Keratinocyte (primary cell): ENCODE results near the gene IFT43. TPM values are rescaled to one million over a fixed set of nuclear protein-coding genes. Genes with fewer than 3 reads are reported as not detected.

Source experiments
- DNase-seq: peaks from one replicate; pipeline ENCODE4 v3.0.0-alpha.2; 2011; ENCODE audit warnings: low read depth, missing footprints, low spot score
- FAIRE-seq: peaks from 2 replicates; lab custom pipeline; 2011; peaks lifted over from hg19 to GRCh38; lab: Jason Lieb, UNC
- H2AFZ ChIP-seq: 2 replicates; pipeline ENCODE4 v1.6.0; 2012; ENCODE audit warnings: low read length, control low read depth, inconsistent platforms; ENCODE audit not compliant: control insufficient read depth
- H3K27ac ChIP-seq: 2 replicates; pipeline ENCODE4 v1.5.1; 2011; ENCODE audit warnings: low read length; ENCODE audit not compliant: control insufficient read depth, insufficient read depth
- H3K27me3 ChIP-seq: 3 replicates; pipeline ENCODE4 v1.6.0; 2011; ENCODE audit warnings: low read length; ENCODE audit not compliant: control insufficient read depth, insufficient read depth; ENCODE audit errors: extremely low read depth
- H3K36me3 ChIP-seq, 2 experiments: 2 replicates in 1 of 2; 3 replicates in 1 of 2; pipeline ENCODE4 v1.5.1; 2011; ENCODE audit warnings: low read length in 2 of 2, mild to moderate bottlenecking in 1 of 2; ENCODE audit not compliant: control insufficient read depth in 2 of 2, insufficient read depth in 2 of 2; ENCODE audit errors: extremely low read depth in 1 of 2
- H3K4me1 ChIP-seq: 3 replicates; pipeline ENCODE4 v1.5.1; 2011; ENCODE audit warnings: low read length; ENCODE audit not compliant: control insufficient read depth, insufficient read depth; ENCODE audit errors: extremely low read depth
- H3K4me2 ChIP-seq: 3 replicates; pipeline ENCODE4 v1.6.0; 2011; ENCODE audit warnings: low read depth, low read length; ENCODE audit not compliant: control insufficient read depth, insufficient read depth; ENCODE audit errors: extremely low read depth
- H3K4me3 ChIP-seq, 3 experiments: fragments of 200-600 bp in 1 of 3; sonication (generic) in 1 of 3; 2 replicates in 2 of 3; 3 replicates in 1 of 3; pipeline ENCODE4 v1.5.1; 2011 to 2016; ENCODE audit warnings: low read length in 3 of 3, mild to moderate bottlenecking in 3 of 3, control low read depth in 2 of 3, inconsistent platforms in 1 of 3, low read depth in 1 of 3, mixed read lengths in 1 of 3, mixed run types in 1 of 3, moderate library complexity in 1 of 3; ENCODE audit not compliant: control insufficient read depth in 2 of 3, insufficient read depth in 2 of 3; ENCODE audit errors: extremely low read depth in 1 of 3
- H3K79me2 ChIP-seq: 2 replicates; pipeline ENCODE4 v1.6.0; 2012; ENCODE audit warnings: low read length; ENCODE audit not compliant: control insufficient read depth, insufficient read depth
- H3K9ac ChIP-seq: 3 replicates; pipeline ENCODE4 v1.6.0; 2011; ENCODE audit warnings: low read length; ENCODE audit not compliant: control insufficient read depth, insufficient read depth; ENCODE audit errors: extremely low read depth
- H3K9me1 ChIP-seq: 3 replicates; pipeline ENCODE4 v1.6.0; 2011; ENCODE audit warnings: low read length; ENCODE audit not compliant: control insufficient read depth, insufficient read depth; ENCODE audit errors: extremely low read depth
- H3K9me3 ChIP-seq: 2 replicates; pipeline ENCODE4 v1.5.1; 2012; ENCODE audit warnings: low read depth, low read length; ENCODE audit not compliant: control insufficient read depth
- H4K20me1 ChIP-seq: 3 replicates; pipeline ENCODE4 v1.6.0; 2011; ENCODE audit warnings: low read length; ENCODE audit not compliant: control insufficient read depth, insufficient read depth; ENCODE audit errors: extremely low read depth
- EZH2 ChIP-seq: IDR thresholded peaks from one replicate; pipeline ENCODE4 v1.6.1; 2012; ENCODE audit warnings: inconsistent platforms, mild to moderate bottlenecking, low read length, moderate library complexity
- dilution Hi-C: fragments of 300-500 bp; cut with MboI; formaldehyde crosslinking; loops from one replicate; pipeline ENCODE4 v1.7.0; 2020; ENCODE audit warnings: low sequenced_read_pairs; ENCODE audit not compliant: extremely low pct_ligation_motif_present
- polyA plus RNA-seq, 5 experiments: library from polyadenylated mRNA; depleted of rRNA in 3 of 5; stranded (reverse) in 3 of 5; stranded (forward) in 1 of 5; unstranded in 1 of 5; fragments of >200 nt; gene quantifications; 1 replicate in 1 of 5; 2 replicates in 3 of 5; 3 replicates in 1 of 5; pipeline versions ENCODE4 v1.2.1 to v1.2.3, GENCODE V29; 2011 to 2012; ENCODE audit warnings: missing spikeins in 2 of 5, low read depth in 1 of 5, low replicate concordance in 1 of 5
- TF ChIP-seq, protein P1 (sequence below), 3 experiments: IDR thresholded peaks in 1 of 3; conservative IDR thresholded peaks in 1 of 3; optimal IDR thresholded peaks in 1 of 3; 2 replicates in 2 of 3; 3 replicates in 1 of 3; pipeline versions ENCODE3 to v1.5.1; 2011; ENCODE audit warnings: low read length in 3 of 3, mild to moderate bottlenecking in 3 of 3, moderate library complexity in 2 of 3, control low read depth in 1 of 3, inconsistent platforms in 1 of 3; ENCODE audit not compliant: insufficient read depth in 2 of 3; ENCODE audit errors: extremely low read depth in 1 of 3

IFT43 gene
- polyA plus RNA-seq, 1 donor (not counting 4 experiments of a cell fraction or from before 2014, with no cell fraction given) = 41.6 TPM

DNA sequence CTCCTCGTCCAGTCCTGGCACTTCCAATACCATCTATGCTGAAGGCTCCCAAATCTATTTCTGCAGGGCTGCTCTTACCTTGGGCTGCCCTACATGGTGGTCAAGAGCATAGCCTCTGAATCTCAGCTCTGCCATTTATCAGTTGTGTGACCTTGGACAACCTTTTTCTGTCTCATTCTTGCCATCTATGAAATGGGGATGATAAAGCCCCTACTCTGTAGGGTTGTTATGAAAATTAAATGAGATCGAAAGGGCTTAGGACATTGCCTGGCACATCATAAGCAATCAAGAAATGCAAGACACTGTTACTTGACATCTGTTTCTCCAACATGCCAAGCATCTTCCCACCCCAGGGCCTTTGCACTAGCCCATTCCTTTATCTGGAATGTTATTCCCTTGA lies 120.6 kb downstream of the IFT43 start:
- Histone ChIP-seq H3K4me1 (no peaks in the 10 kb centered on the region), H4K20me1 (no peaks in the 10 kb centered on the region), H2AFZ (no peak overlapping the region), H3K79me2 (no peaks in the 10 kb centered on the region), H3K9ac (no peak overlapping the region), H3K4me2 (no peak overlapping the region), H3K27ac (no peak overlapping the region), H3K9me1 (no peaks in the 10 kb centered on the region), H3K36me3 (no peaks in the 10 kb centered on the region), H3K4me3 (no peak overlapping the region), H3K9me3 (no peaks in the 10 kb centered on the region), H3K27me3 (peaks cover 5% of the 10 kb centered on the region)
- dilution Hi-C loops = no loop called here
- no peak for DNase-seq
- no peak for TF ChIP-seq EZH2
- TF ChIP-seq, protein P1, sequence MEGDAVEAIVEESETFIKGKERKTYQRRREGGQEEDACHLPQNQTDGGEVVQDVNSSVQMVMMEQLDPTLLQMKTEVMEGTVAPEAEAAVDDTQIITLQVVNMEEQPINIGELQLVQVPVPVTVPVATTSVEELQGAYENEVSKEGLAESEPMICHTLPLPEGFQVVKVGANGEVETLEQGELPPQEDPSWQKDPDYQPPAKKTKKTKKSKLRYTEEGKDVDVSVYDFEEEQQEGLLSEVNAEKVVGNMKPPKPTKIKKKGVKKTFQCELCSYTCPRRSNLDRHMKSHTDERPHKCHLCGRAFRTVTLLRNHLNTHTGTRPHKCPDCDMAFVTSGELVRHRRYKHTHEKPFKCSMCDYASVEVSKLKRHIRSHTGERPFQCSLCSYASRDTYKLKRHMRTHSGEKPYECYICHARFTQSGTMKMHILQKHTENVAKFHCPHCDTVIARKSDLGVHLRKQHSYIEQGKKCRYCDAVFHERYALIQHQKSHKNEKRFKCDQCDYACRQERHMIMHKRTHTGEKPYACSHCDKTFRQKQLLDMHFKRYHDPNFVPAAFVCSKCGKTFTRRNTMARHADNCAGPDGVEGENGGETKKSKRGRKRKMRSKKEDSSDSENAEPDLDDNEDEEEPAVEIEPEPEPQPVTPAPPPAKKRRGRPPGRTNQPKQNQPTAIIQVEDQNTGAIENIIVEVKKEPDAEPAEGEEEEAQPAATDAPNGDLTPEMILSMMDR (optimal IDR thresholded peaks at IDR 0.05 in 1 of 3, IDR thresholded peaks at IDR 0.05 in 1 of 3, conservative IDR thresholded peaks at IDR 0.05 in 1 of 3; ENCODE audit: extremely low read depth in 1 of 3, insufficient read depth in 2 of 3, low read length in 3 of 3) = no peak
- no peak for FAIRE-seq

DNA sequence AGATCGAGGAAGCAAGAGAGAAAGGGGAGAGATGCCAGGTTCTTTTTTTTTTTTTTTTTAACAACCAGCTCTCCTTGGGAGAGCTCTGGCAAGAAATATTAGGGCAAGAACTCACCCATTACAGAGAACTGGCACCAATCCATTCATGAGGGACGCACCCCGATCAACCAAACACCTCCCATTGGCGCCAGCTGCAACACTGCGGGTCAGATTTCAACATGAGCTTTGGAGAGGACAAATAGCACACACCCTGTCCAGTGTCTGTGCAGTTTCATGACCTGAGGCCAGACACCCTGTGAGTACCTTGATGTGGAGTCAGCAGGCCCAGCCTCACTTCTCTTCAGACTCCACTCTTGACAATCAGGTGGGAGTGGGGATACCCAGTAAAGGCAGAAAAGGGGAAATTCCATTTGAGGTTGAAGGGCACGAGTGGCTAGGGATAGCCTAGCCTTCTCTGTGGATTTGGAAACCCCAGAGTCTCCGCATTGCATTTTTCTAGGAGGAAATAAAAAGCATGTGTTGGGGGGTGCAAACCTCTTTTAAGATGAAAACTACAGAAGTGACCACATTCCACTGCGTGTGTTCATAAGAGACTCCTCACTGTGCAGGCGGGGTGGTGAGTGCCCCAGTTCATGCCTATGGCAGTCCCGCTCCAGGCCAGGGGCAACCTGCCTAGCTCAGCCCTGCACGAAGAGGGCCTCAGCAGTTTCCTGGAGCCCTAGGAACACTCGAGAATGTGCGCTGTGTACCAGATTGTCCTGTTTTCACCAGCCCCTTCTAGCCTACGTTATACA lies 123.7 kb downstream of the IFT43 start:
- H3K79me2 ChIP-seq = no peaks in the 10 kb centered on the region
- no peaks in the 10 kb centered on the region for H3K4me1 ChIP-seq
- H3K4me3 ChIP-seq = no peak overlapping the region
- dilution Hi-C loops = no loop called here
- DNase-seq (no peak), FAIRE-seq (no peak)
- TF ChIP-seq, protein P1 (optimal IDR thresholded peaks at IDR 0.05 in 1 of 3, IDR thresholded peaks at IDR 0.05 in 1 of 3, conservative IDR thresholded peaks at IDR 0.05 in 1 of 3; ENCODE audit: extremely low read depth in 1 of 3, insufficient read depth in 2 of 3, low read length in 3 of 3) = no peak
- no peak for TF ChIP-seq EZH2
- H3K9me3 ChIP-seq = no peaks in the 10 kb centered on the region
- no peak overlapping the region for H3K4me2 ChIP-seq
- peaks cover 17% of the 10 kb centered on the region for H3K27me3 ChIP-seq
- no peak overlapping the region for H2AFZ ChIP-seq
- no peaks in the 10 kb centered on the region for H3K9me1 ChIP-seq
- H3K9ac ChIP-seq = no peak overlapping the region
- no peaks in the 10 kb centered on the region for H3K36me3 ChIP-seq
- H3K27ac ChIP-seq = no peak overlapping the region
- H4K20me1 ChIP-seq = no peaks in the 10 kb centered on the region
